Activated naive CD4-positive, alpha-beta T cell treated with anti-CD3 and anti-CD28 coated beads for 36 hours (primary cell): ENCODE data around the gene TSFM. TPM values are rescaled to one million over a fixed set of nuclear protein-coding genes. Genes with fewer than 3 reads are reported as not detected.
A peak's percentile ranks its signal among the peaks of the same experiment; 100 is the strongest.

Source experiments
- CTCF ChIA-PET: fragments of 350-600 bp; sonication (Branson Sonifier 250); formaldehyde crosslinking; loops from one replicate; lab custom pipeline; 2021; ENCODE audit warnings: antibody characterized with exemption; lab: Charles Lee
- DNase-seq: peaks from one replicate; pipeline ENCODE4 v3.0.0-alpha.2; 2020
- H3K27ac Mint-ChIP-seq: one replicate; pipeline ENCODE4 v1.8.0; 2021; ENCODE audit warnings: mild to moderate bottlenecking, mixed read lengths
- H3K27me3 Mint-ChIP-seq: one replicate; pipeline ENCODE4 v1.8.0; 2021; ENCODE audit warnings: low read depth, mixed read lengths
- H3K36me3 Mint-ChIP-seq: one replicate; pipeline ENCODE4 v1.8.0; 2021; ENCODE audit warnings: low read depth, mixed read lengths
- H3K4me1 Mint-ChIP-seq: one replicate; pipeline ENCODE4 v1.8.0; 2021; ENCODE audit warnings: low read depth, mixed read lengths
- H3K4me3 Mint-ChIP-seq: one replicate; pipeline ENCODE4 v1.8.0; 2021; ENCODE audit warnings: mild to moderate bottlenecking, moderate library complexity, mixed read lengths
- H3K9me3 Mint-ChIP-seq: one replicate; pipeline ENCODE4 v1.8.0; 2021; ENCODE audit warnings: mixed read lengths
- intact Hi-C: fragments of 100-400 bp; cut with micrococcal nuclease; formaldehyde crosslinking; loops from one replicate; pipeline ENCODE4 v1.15.1; 2023
- total RNA-seq, 2 experiments: library from RNA; stranded (reverse); gene quantifications; one replicate each; pipeline ENCODE4 v1.2.3, GENCODE V29; 2021

TSFM gene
- total RNA-seq, 2 experiments from 2014 or later, result 32.8 to 34.3 TPM

GRCh38 chr12:57834086-57834876 lies 51.7 kb downstream of the TSFM start:
- DNase-seq, result no peak
- intact Hi-C loops, result no loop called here
- H3K27me3 Mint-ChIP-seq, result no peaks in the 10 kb centered on the region
- peaks cover 1% of the 10 kb centered on the region for H3K36me3 Mint-ChIP-seq
- peaks cover 85% of the 10 kb centered on the region for H3K4me1 Mint-ChIP-seq
- H3K9me3 Mint-ChIP-seq, result no peaks in the 10 kb centered on the region
- H3K27ac Mint-ChIP-seq, result peak overlapping the region; percentile 89
- no peak overlapping the region for H3K4me3 Mint-ChIP-seq
- CTCF ChIA-PET, result interaction anchor here (0.6 to 8.2 kb wide), 7 partner anchors 8 to 70 kb away, joined by 3 to 147 read pairs (median 10); partner anchors contain the start of gene TSFM

GRCh38 chr12:57835366-57836288 lies 53.0 kb downstream of the TSFM start:
- CTCF ChIA-PET, result interaction anchor here (0.5 to 8.2 kb wide), 9 partner anchors 9 to 79 kb away, joined by 3 to 147 read pairs (median 5); partner anchors contain the start of gene TSFM
- Mint-ChIP-seq H3K4me3 (peak overlapping the region; percentile 40), H3K4me1 (peaks cover 90% of the 10 kb centered on the region), H3K9me3 (no peaks in the 10 kb centered on the region), H3K36me3 (peaks cover 1% of the 10 kb centered on the region), H3K27ac (peak overlapping the region; percentile 89), H3K27me3 (no peaks in the 10 kb centered on the region)
- intact Hi-C loops, result loop anchor here (5.0 kb wide), 2 partner anchors 243 to 1762 kb away; partner anchors contain the start of genes PIP4K2C and SLC16A7
- no peak for DNase-seq

- peak overlapping the region; percentile 89 for H3K27ac Mint-ChIP-seq
- CTCF ChIA-PET, result interaction anchor here (0.7 to 8.2 kb wide), 14 partner anchors 8 to 81 kb away, joined by 3 to 147 read pairs (median 5); partner anchors contain the start of gene TSFM
- no peaks in the 10 kb centered on the region for H3K36me3 Mint-ChIP-seq
- peaks cover 97% of the 10 kb centered on the region for H3K4me1 Mint-ChIP-seq
- peak overlapping the region; percentile 40 for H3K4me3 Mint-ChIP-seq
- H3K27me3 Mint-ChIP-seq, result no peaks in the 10 kb centered on the region
- no peaks in the 10 kb centered on the region for H3K9me3 Mint-ChIP-seq
- DNase-seq, result peak; percentile 81
- intact Hi-C loops, result loop anchor here (5.0 kb wide), 2 partner anchors 244 to 1761 kb away; partner anchors contain the start of genes PIP4K2C and SLC16A7
Measured at GRCh38 chr12:57836442-57837375, 54.1 kb downstream of the TSFM start.

GRCh38 chr12:57837864-57838562 lies 55.4 kb downstream of the TSFM start:
- Mint-ChIP-seq H3K4me3 (peak overlapping the region; percentile 55), H3K27me3 (no peaks in the 10 kb centered on the region), H3K36me3 (no peaks in the 10 kb centered on the region), H3K9me3 (no peaks in the 10 kb centered on the region), H3K27ac (peak overlapping the region; percentile 87), H3K4me1 (peaks cover 98% of the 10 kb centered on the region)
- intact Hi-C loops, result loop anchor here (1.0 to 5.0 kb wide), 5 partner anchors 8 to 1759 kb away; partner anchors contain the start of genes ATP23, CTDSP2, PIP4K2C and SLC16A7
- CTCF ChIA-PET, result interaction anchor here (0.7 to 8.2 kb wide), 9 partner anchors 7 to 82 kb away, joined by 3 to 147 read pairs (median 3); no protein-coding TSS in a partner anchor
- DNase-seq, result no peak

GRCh38 chr12:57838594-57839302 lies 56.2 kb downstream of the TSFM start:
- H3K4me3 Mint-ChIP-seq, result peak overlapping the region; percentile 55
- no peaks in the 10 kb centered on the region for H3K36me3 Mint-ChIP-seq
- peak; percentile 81 for DNase-seq

GRCh38 chr12:57839996-57840395 lies 57.4 kb downstream of the TSFM start:
- no peaks in the 10 kb centered on the region for H3K27me3 Mint-ChIP-seq
- DNase-seq, result no peak
- intact Hi-C loops, result loop anchor here (5.0 to 10.0 kb wide), 5 partner anchors 248 to 1915 kb away; partner anchors contain the start of genes PIP4K2C, PTGES3, PYM1 and SHMT2
- no peaks in the 10 kb centered on the region for H3K9me3 Mint-ChIP-seq
- H3K36me3 Mint-ChIP-seq, result no peaks in the 10 kb centered on the region
- peak overlapping the region; percentile 87 for H3K27ac Mint-ChIP-seq
- CTCF ChIA-PET, result interaction anchor here (1.2 to 5.9 kb wide), 2 partner anchors 7 to 65 kb away, joined by 3 to 44 read pairs; no protein-coding TSS in a partner anchor
- peaks cover 94% of the 10 kb centered on the region for H3K4me1 Mint-ChIP-seq
- H3K4me3 Mint-ChIP-seq, result no peak overlapping the region

More at GRCh38 chr12:57838594-57839302, 56.2 kb downstream of the TSFM start:
- Mint-ChIP-seq H3K27ac (peak overlapping the region; percentile 87), H3K9me3 (no peaks in the 10 kb centered on the region), H3K4me1 (peaks cover 98% of the 10 kb centered on the region), H3K27me3 (no peaks in the 10 kb centered on the region)
- CTCF ChIA-PET, result interaction anchor here (0.7 to 8.2 kb wide), 4 partner anchors 11 to 65 kb away, joined by 3 to 147 read pairs (median 3); no protein-coding TSS in a partner anchor
- intact Hi-C loops, result loop anchor here (1.0 to 5.0 kb wide), 5 partner anchors 8 to 1759 kb away; partner anchors contain the start of genes ATP23, CTDSP2, PIP4K2C and SLC16A7

- Mint-ChIP-seq H3K4me3 (no peak overlapping the region), H3K27ac (peak overlapping the region; percentile 32)
Measured at GRCh38 chr12:57840726-57841125, 58.1 kb downstream of the TSFM start.

GRCh38 chr12:57841445-57841844 lies 58.9 kb downstream of the TSFM start:
- DNase-seq, result no peak
- Mint-ChIP-seq H3K27me3 (no peaks in the 10 kb centered on the region), H3K4me1 (peaks cover 80% of the 10 kb centered on the region), H3K36me3 (no peaks in the 10 kb centered on the region), H3K27ac (peak overlapping the region; percentile 32), H3K9me3 (no peaks in the 10 kb centered on the region), H3K4me3 (no peak overlapping the region)
- intact Hi-C loops, result loop anchor here (10.0 kb wide), 3 partner anchors 617 to 1917 kb away; partner anchors contain the start of genes PTGES3, PYM1 and SHMT2
- CTCF ChIA-PET, result interaction anchor here (1.1 to 5.9 kb wide), 2 partner anchors 8 to 64 kb away, joined by 3 to 44 read pairs; no protein-coding TSS in a partner anchor

More at GRCh38 chr12:57840726-57841125, 58.1 kb downstream of the TSFM start:
- CTCF ChIA-PET, result interaction anchor here (1.1 to 5.9 kb wide), 3 partner anchors 8 to 65 kb away, joined by 3 to 44 read pairs (median 3); no protein-coding TSS in a partner anchor
- Mint-ChIP-seq H3K27me3 (no peaks in the 10 kb centered on the region), H3K36me3 (no peaks in the 10 kb centered on the region), H3K9me3 (no peaks in the 10 kb centered on the region), H3K4me1 (peaks cover 87% of the 10 kb centered on the region)
- intact Hi-C loops, result loop anchor here (10.0 kb wide), 3 partner anchors 616 to 1916 kb away; partner anchors contain the start of genes PTGES3, PYM1 and SHMT2
- DNase-seq, result no peak

- no peaks in the 10 kb centered on the region for H3K27me3 Mint-ChIP-seq
- peak; percentile 82 for DNase-seq
- H3K36me3 Mint-ChIP-seq, result no peaks in the 10 kb centered on the region
- peak overlapping the region; percentile 92 for H3K27ac Mint-ChIP-seq
- CTCF ChIA-PET, result interaction anchor here (0.5 to 7.2 kb wide), 15 partner anchors 10 to 99 kb away, joined by 3 to 68 read pairs (median 4); partner anchors contain the start of gene ATP23
- H3K4me3 Mint-ChIP-seq, result peak overlapping the region; percentile 88
- no peaks in the 10 kb centered on the region for H3K9me3 Mint-ChIP-seq
- intact Hi-C loops, result loop anchor here (1.0 to 10.0 kb wide), 4 partner anchors 11 to 1918 kb away; partner anchors contain the start of genes PTGES3, PYM1 and SHMT2
- H3K4me1 Mint-ChIP-seq, result peaks cover 72% of the 10 kb centered on the region
Measured at GRCh38 chr12:57842342-57843294, 60.0 kb downstream of the TSFM start.
